GM03348 (cell line): ENCODE data around the gene KLHL25.

Experiments used
- DNase-seq: peaks from one replicate; pipeline ENCODE4 v3.0.0; 2012; ENCODE audit warnings: low spot score

Gene KLHL25

GRCh38 chr15:85716261-85716660 is 78.5 kb downstream of the KLHL25 start:
- DNase-seq: no peak

- DNase-seq: no peak
These were observed 83.0 kb downstream of the KLHL25 start for GRCh38 chr15:85711580-85712192.

GRCh38 chr15:85710340-85710842 is 84.3 kb downstream of the KLHL25 start:
- no peak for DNase-seq
